CD14-positive monocyte (primary cell): ENCODE results near the gene DSG3. TPM values are rescaled to one million over a fixed set of nuclear protein-coding genes. Genes with fewer than 3 reads are reported as not detected.

Source experiments
- DNase-seq, 3 donors: peaks; one replicate each; pipeline ENCODE4 v3.0.0-alpha.2; 2011 to 2022
- H2AFZ ChIP-seq: 2 replicates; pipeline ENCODE4 v1.6.0; 2012; ENCODE audit warnings: mild to moderate bottlenecking, low read depth, low read length, inconsistent platforms; ENCODE audit not compliant: insufficient read depth, poor library complexity, severe bottlenecking
- H3K27ac ChIP-seq, 2 donors: 1 replicate in 1 of 2; 2 replicates in 1 of 2; pipeline ENCODE4 v1.5.1; 2012 to 2013; ENCODE audit warnings: low read length in 2 of 2, control low read depth in 1 of 2, inconsistent platforms in 1 of 2, low read depth in 1 of 2, mild to moderate bottlenecking in 1 of 2
- H3K27me3 ChIP-seq, 2 donors: one replicate each; pipeline versions ENCODE4 v1.6.0 to v1.6.1; 2011 to 2013; ENCODE audit warnings: low read length in 2 of 2; ENCODE audit not compliant: control insufficient read depth in 2 of 2, insufficient read depth in 2 of 2
- H3K36me3 ChIP-seq, 2 donors: replicated peaks in 1 of 2; 1 replicate in 1 of 2; 2 replicates in 1 of 2; pipeline versions ENCODE4 v1.5.1 to v1.6.1; 2012 to 2013; ENCODE audit warnings: low read length in 2 of 2, control low read depth in 1 of 2, inconsistent platforms in 1 of 2, mild to moderate bottlenecking in 1 of 2; ENCODE audit not compliant: insufficient read depth in 2 of 2, control insufficient read depth in 1 of 2
- H3K4me1 ChIP-seq, 2 donors: 1 replicate in 1 of 2; 2 replicates in 1 of 2; pipeline versions ENCODE4 v1.5.1 to v1.6.1; 2012 to 2013; ENCODE audit warnings: low read length in 2 of 2, control low read depth in 1 of 2, inconsistent platforms in 1 of 2, mild to moderate bottlenecking in 1 of 2, moderate library complexity in 1 of 2; ENCODE audit not compliant: insufficient read depth in 2 of 2, control insufficient read depth in 1 of 2
- H3K4me2 ChIP-seq: replicated peaks from 2 replicates; pipeline ENCODE3; 2012; ENCODE audit warnings: low read length, moderate library complexity, mild to moderate bottlenecking; ENCODE audit not compliant: poor library complexity, severe bottlenecking; ENCODE audit errors: extremely low read depth
- H3K4me3 ChIP-seq, 3 experiments: fragments of 200-600 bp in 1 of 3; sonication (generic) in 1 of 3; replicated peaks in 1 of 3; 1 replicate in 2 of 3; 2 replicates in 1 of 3; pipeline ENCODE4 v1.5.1; 2011 to 2013; ENCODE audit warnings: low read length in 3 of 3, mild to moderate bottlenecking in 3 of 3, control low read depth in 2 of 3, low read depth in 2 of 3, inconsistent platforms in 1 of 3, moderate library complexity in 1 of 3
- H3K79me2 ChIP-seq: 2 replicates; pipeline ENCODE4 v1.6.0; 2012; ENCODE audit warnings: mild to moderate bottlenecking, control low read depth, inconsistent platforms, low read length, moderate library complexity; ENCODE audit not compliant: insufficient read depth
- H3K9ac ChIP-seq: 2 replicates; pipeline ENCODE4 v1.6.0; 2017; ENCODE audit warnings: low read length, mild to moderate bottlenecking; ENCODE audit not compliant: insufficient read depth, poor library complexity, severe bottlenecking
- H3K9me3 ChIP-seq, 2 donors: replicated peaks in 1 of 2; 1 replicate in 1 of 2; 2 replicates in 1 of 2; pipeline versions ENCODE4 v1.5.1 to v1.6.1; 2012 to 2013; ENCODE audit warnings: low read length in 2 of 2, control low read depth in 1 of 2; ENCODE audit not compliant: control insufficient read depth in 1 of 2, insufficient read depth in 1 of 2
- H4K20me1 ChIP-seq: 2 replicates; pipeline ENCODE4 v1.6.0; 2012; ENCODE audit warnings: mild to moderate bottlenecking, low read length, control low read depth, moderate library complexity; ENCODE audit not compliant: insufficient read depth
- H3K27ac Mint-ChIP-seq, 7 donors: one replicate each; pipeline ENCODE4 v1.8.0; 2020; ENCODE audit warnings: mild to moderate bottlenecking in 7 of 7, mixed read lengths in 7 of 7, moderate library complexity in 6 of 7, inconsistent platforms in 2 of 7
- H3K27me3 Mint-ChIP-seq, 3 donors: one replicate each; pipeline ENCODE4 v1.8.0; 2021 to 2022; ENCODE audit warnings: low read depth in 3 of 3, mild to moderate bottlenecking in 3 of 3, mixed read lengths in 3 of 3, moderate library complexity in 3 of 3, inconsistent platforms in 1 of 3
- H3K36me3 Mint-ChIP-seq, 2 donors: one replicate each; pipeline ENCODE4 v1.8.0; 2020; ENCODE audit warnings: mixed read lengths in 2 of 2, inconsistent platforms in 1 of 2, mild to moderate bottlenecking in 1 of 2
- H3K4me1 Mint-ChIP-seq: one replicate; pipeline ENCODE4 v1.8.0; 2020; ENCODE audit warnings: mild to moderate bottlenecking, mixed read lengths
- H3K4me3 Mint-ChIP-seq, 2 donors: one replicate each; pipeline ENCODE4 v1.8.0; 2020; ENCODE audit warnings: mild to moderate bottlenecking in 2 of 2, mixed read lengths in 2 of 2, moderate library complexity in 1 of 2
- H3K9me3 Mint-ChIP-seq, 7 donors: one replicate each; pipeline ENCODE4 v1.8.0; 2020 to 2022; ENCODE audit warnings: mixed read lengths in 7 of 7, mild to moderate bottlenecking in 6 of 7, moderate library complexity in 6 of 7, inconsistent platforms in 2 of 7
- CTCF ChIP-seq: fragments of 200-600 bp; IDR thresholded peaks from one replicate; pipeline ENCODE4 v1.8.0; 2022; ENCODE audit warnings: antibody characterized with exemption, mild to moderate bottlenecking
- WGBS: methylation state at CpG from one replicate; pipeline ENCODE4 v1.1.5; 2013; ENCODE audit warnings: missing lambda C conversion rate; ENCODE audit not compliant: insufficient coverage; 5-methylcytosine and 5-hydroxymethylcytosine counted together
- intact Hi-C, 2 donors: fragments of 100-400 bp; cut with micrococcal nuclease; formaldehyde crosslinking; loops; one replicate each; pipeline versions ENCODE4 v1.15.0 to v1.15.1; 2023
- polyA plus RNA-seq, 3 donors: library from polyadenylated mRNA; depleted of rRNA in 1 of 3; unstranded in 2 of 3; stranded (reverse) in 1 of 3; fragments of 300-500 nt in 2 of 3; fragments of >200 nt in 1 of 3; fragmentation: Illumina TruSeq in 2 of 3; gene quantifications; 1 replicate in 2 of 3; 2 replicates in 1 of 3; pipeline ENCODE4 v1.2.3, GENCODE V29; 2012 to 2021

The DSG3 gene
- polyA plus RNA-seq, 3 donors = not detected

- H3K4me3 ChIP-seq = no peak overlapping the region
- no peak overlapping the region for H3K27ac Mint-ChIP-seq
- H3K9me3 ChIP-seq = no peaks in the 10 kb centered on the region
- H4K20me1 ChIP-seq = no peaks in the 10 kb centered on the region
- no peaks in the 10 kb centered on the region for H3K4me1 Mint-ChIP-seq
- intact Hi-C loops = no loop called here
- H3K4me1 ChIP-seq = no peaks in the 10 kb centered on the region
- H3K27me3 Mint-ChIP-seq = peaks cover 0 to 1% (median 0%) of the 10 kb centered on the region in 3 donors
- no CpG with 5 or more reads among the region's 1 CpG for WGBS
- H3K27me3 ChIP-seq = no peaks in the 10 kb centered on the region
- peaks cover 0 to 2% (median 0%) of the 10 kb centered on the region in 7 donors for H3K9me3 Mint-ChIP-seq
- H3K36me3 Mint-ChIP-seq = no peaks in the 10 kb centered on the region
- no peak overlapping the region for H3K9ac ChIP-seq
- H2AFZ ChIP-seq = no peak overlapping the region
- no peak for DNase-seq
- H3K4me2 ChIP-seq = no peak overlapping the region
- no peaks in the 10 kb centered on the region for H3K79me2 ChIP-seq
- TF ChIP-seq CTCF = no peak
- H3K4me3 Mint-ChIP-seq = no peak overlapping the region
- H3K36me3 ChIP-seq = no peaks in the 10 kb centered on the region
- no peak overlapping the region for H3K27ac ChIP-seq
Observed at GRCh38 chr18:31508781-31509180, 61.2 kb downstream of the DSG3 start.

GRCh38 chr18:31509571-31509970 is 62.0 kb downstream of the DSG3 start:
- peaks cover 0 to 1% (median 0%) of the 10 kb centered on the region in 3 donors for H3K27me3 Mint-ChIP-seq
- no CpG with 5 or more reads among the region's 3 CpGs for WGBS
- intact Hi-C loops = no loop called here
- Histone ChIP-seq H3K9me3 (no peaks in the 10 kb centered on the region), H3K36me3 (no peaks in the 10 kb centered on the region), H3K4me3 (no peak overlapping the region), H3K4me2 (no peak overlapping the region), H3K27ac (no peak overlapping the region), H2AFZ (no peak overlapping the region), H3K4me1 (no peaks in the 10 kb centered on the region), H3K79me2 (no peaks in the 10 kb centered on the region), H3K9ac (no peak overlapping the region), H4K20me1 (no peaks in the 10 kb centered on the region), H3K27me3 (no peaks in the 10 kb centered on the region)
- H3K27ac Mint-ChIP-seq = no peak overlapping the region
- no peaks in the 10 kb centered on the region for H3K36me3 Mint-ChIP-seq
- H3K4me1 Mint-ChIP-seq = no peaks in the 10 kb centered on the region
- no peak for DNase-seq
- no peak overlapping the region for H3K4me3 Mint-ChIP-seq
- TF ChIP-seq CTCF = no peak
- H3K9me3 Mint-ChIP-seq = peaks cover 0 to 2% (median 0%) of the 10 kb centered on the region in 7 donors
